T-helper 17 cell (primary cell): ENCODE measurements around the gene BCL2L13. TPM values are rescaled to one million over a fixed set of nuclear protein-coding genes. Genes with fewer than 3 reads are reported as not detected.
"Not testable (repeated sequence)": the region's sequence is repeated elsewhere in the genome, so short reads cannot be mapped to it uniquely, and the experiment has no call there.

ENCODE experiments used
- ATAC-seq: fragments of 150-1000 bp; cut with Tn5 transposase; 2 replicates; pipeline ENCODE4 v1.10.0; 2021; ENCODE audit warnings: mild to moderate bottlenecking, moderate library complexity
- DNase-seq, 3 donors: peaks; one replicate each; pipeline versions ENCODE4 v3.0.0 to v3.0.0-alpha.2; 2020 to 2021
- H3K9me3 ChIP-seq: one replicate; pipeline ENCODE4 v1.7.0; 2013; ENCODE audit warnings: low read length, mild to moderate bottlenecking; ENCODE audit not compliant: control insufficient read depth, poor library complexity, severe bottlenecking
- H3K27ac Mint-ChIP-seq: one replicate; pipeline ENCODE4 v1.8.0; 2022; ENCODE audit warnings: mild to moderate bottlenecking, moderate library complexity, mixed read lengths
- H3K27me3 Mint-ChIP-seq: one replicate; pipeline ENCODE4 v1.8.0; 2022; ENCODE audit warnings: mixed read lengths
- H3K36me3 Mint-ChIP-seq: one replicate; pipeline ENCODE4 v1.8.0; 2022; ENCODE audit warnings: low read depth, mixed read lengths
- H3K4me1 Mint-ChIP-seq: one replicate; pipeline ENCODE4 v1.8.0; 2022; ENCODE audit warnings: mild to moderate bottlenecking, mixed read lengths
- H3K4me3 Mint-ChIP-seq: one replicate; pipeline ENCODE4 v1.8.0; 2022; ENCODE audit warnings: mild to moderate bottlenecking, moderate library complexity, mixed read lengths
- total RNA-seq, 4 donors: library from RNA in 2 of 4; stranded (reverse) in 2 of 4; gene quantifications; one replicate each; pipeline ENCODE4 v1.2.3 and lab custom pipeline; 2022 to 2026

BCL2L13 gene
- total RNA-seq, 2 donors from 2014 or later: 18.8 to 21.3 TPM

- Mint-ChIP-seq H3K4me1 (peaks cover 8% of the 10 kb centered on the region), H3K27ac (peak overlapping the region; percentile 95), H3K27me3 (no peaks in the 10 kb centered on the region), H3K4me3 (peak overlapping the region; percentile 91), H3K36me3 (no peaks in the 10 kb centered on the region)
- no peak for DNase-seq
- H3K9me3 ChIP-seq: no peaks in the 10 kb centered on the region
- no peak for ATAC-seq
These were observed 10.6 kb upstream of the BCL2L13 start for GRCh38 chr22:17627961-17628405.

DNA sequence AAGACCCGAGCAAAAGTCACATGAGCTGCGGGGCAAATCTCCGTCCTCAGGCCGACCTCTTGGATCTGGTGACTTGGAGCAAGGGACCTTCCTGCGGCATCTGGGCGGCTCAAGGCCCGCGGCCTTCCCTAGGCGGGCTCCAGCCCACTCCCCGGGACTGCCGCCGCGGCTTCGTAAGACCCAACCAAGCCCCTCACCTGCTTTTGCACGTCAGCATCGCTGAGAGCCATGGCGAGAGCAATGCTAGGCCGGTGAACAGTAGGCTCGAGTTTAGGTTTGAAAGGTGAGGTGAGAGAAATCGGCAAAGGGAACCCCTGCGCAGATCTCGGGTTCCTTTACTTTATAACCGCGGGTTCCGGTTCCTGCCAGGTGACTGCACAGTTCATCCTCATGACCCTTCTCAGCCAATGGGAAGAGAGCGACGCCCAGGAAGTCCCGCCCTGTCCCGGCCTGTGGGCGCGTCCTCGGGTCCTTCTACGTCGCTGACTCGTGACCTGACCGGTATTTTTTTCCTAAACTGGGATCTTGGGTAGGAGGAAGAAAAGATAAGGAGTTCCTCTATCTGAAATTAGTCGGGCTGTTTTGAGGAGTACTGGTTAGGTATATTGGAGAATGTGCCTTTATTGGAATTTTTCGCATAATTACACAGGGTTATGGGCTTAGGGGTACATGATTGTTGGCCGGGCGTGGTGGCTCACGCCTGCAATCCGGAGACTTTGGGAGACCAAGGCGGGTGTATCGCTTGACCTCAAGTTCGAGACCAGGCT lies 10.0 kb upstream of the BCL2L13 start, which contains the start of gene ATP6V1E1:
ATP6V1E1 (minus strand) TSS at position 344 of the 767 bp plus-strand sequence; CDS start at position 230, 114 bp downstream.
- peak; percentile 100 for ATAC-seq
- H3K27me3 Mint-ChIP-seq: no peaks in the 10 kb centered on the region
- no peaks in the 10 kb centered on the region for H3K9me3 ChIP-seq
- H3K36me3 Mint-ChIP-seq: no peaks in the 10 kb centered on the region
- peak within 1 kb of the TSS; percentile 91 for H3K4me3 Mint-ChIP-seq
- DNase-seq: peak; percentile 85 to 92 (median 91)
- H3K4me1 Mint-ChIP-seq: peaks cover 8% of the 10 kb centered on the region
- peak within 1 kb of the TSS; percentile 95 for H3K27ac Mint-ChIP-seq

GRCh38 chr22:17629173-17629489 lies 9.4 kb upstream of the BCL2L13 start:
- Mint-ChIP-seq H3K27me3 (no peaks in the 10 kb centered on the region), H3K4me1 (peaks cover 5% of the 10 kb centered on the region), H3K4me3 (peak overlapping the region; percentile 91), H3K36me3 (no peaks in the 10 kb centered on the region), H3K27ac (peak overlapping the region; percentile 95)
- DNase-seq: no peak
- no peaks in the 10 kb centered on the region for H3K9me3 ChIP-seq
- ATAC-seq: peak; percentile 1

GRCh38 chr22:17629641-17630040 lies 8.9 kb upstream of the BCL2L13 start:
- H3K27ac Mint-ChIP-seq: no peak overlapping the region
- no peaks in the 10 kb centered on the region for H3K27me3 Mint-ChIP-seq
- H3K9me3 ChIP-seq: no peaks in the 10 kb centered on the region
- no peaks in the 10 kb centered on the region for H3K36me3 Mint-ChIP-seq
- H3K4me1 Mint-ChIP-seq: peaks cover 5% of the 10 kb centered on the region
- DNase-seq (no peak), ATAC-seq (no peak)
- H3K4me3 Mint-ChIP-seq: peak overlapping the region; percentile 49

DNA sequence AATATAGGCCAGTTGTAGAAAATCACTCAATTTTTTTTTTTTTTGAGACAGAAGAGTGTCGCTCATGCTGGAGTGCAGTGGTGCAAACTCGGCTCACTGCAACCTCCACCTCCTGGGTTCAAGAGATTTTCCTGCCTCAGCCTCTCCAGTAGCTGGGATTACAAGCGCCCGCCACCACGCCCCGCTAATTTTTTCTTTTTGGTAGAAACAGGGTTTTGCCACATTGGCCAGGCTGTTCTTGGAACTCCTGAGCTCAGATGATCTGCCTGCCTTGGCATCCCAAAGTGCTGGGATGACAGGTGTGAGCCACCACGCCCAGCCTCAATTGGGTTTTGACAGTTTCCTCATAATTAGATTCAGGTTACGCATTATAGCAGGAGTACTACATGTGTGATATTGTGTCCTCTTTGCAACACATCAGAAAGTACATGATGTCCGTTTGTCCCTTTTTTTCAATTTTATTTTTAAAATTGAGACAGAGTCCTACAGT lies 7.4 kb upstream of the BCL2L13 start:
- no peaks in the 10 kb centered on the region for H3K9me3 ChIP-seq
- Mint-ChIP-seq H3K4me1 (peaks cover 5% of the 10 kb centered on the region), H3K4me3 (no peak overlapping the region), H3K27me3 (no peaks in the 10 kb centered on the region), H3K36me3 (no peaks in the 10 kb centered on the region), H3K27ac (no peak overlapping the region)
- DNase-seq: no peak
- no peak for ATAC-seq

DNA sequence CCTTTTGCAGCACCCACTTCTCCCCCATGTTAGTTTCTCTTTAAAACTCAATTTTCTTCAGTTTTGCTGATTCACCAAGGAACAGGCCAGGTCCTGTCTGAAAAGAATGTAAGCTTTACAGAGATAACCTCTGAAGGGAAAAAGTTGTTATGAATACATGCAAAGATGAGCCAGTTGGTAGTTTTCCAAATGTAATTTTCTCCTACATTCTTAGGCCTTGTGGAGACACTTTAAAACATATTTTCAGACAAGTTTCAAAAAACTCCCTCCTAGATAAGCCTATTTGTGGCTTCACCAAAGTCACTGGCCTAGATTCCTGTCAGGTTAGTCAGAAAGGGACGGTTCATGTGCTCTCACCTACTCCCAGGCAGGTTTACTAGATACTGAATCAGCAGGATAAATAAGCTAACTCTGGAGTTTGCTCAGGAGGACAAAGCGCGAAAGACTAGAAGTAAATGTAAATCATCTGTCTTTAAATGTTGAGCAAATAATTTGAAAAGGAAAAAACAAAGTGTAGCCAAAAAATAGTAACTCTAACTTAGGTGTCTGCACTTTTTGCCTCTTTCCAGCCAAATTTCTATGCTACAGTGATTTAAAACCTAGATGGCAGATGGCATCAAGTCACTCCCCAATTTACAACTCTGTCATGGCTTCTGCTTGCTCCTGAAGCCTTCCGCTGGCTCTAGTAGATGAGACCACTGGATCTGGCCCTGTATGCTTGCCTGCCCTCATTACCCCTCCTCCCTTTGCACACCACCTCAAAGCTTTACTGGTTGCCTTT lies 5.2 kb upstream of the BCL2L13 start:
- no peaks in the 10 kb centered on the region for H3K9me3 ChIP-seq
- no peak for ATAC-seq
- H3K4me3 Mint-ChIP-seq: no peak overlapping the region
- DNase-seq: no peak
- peaks cover 4% of the 10 kb centered on the region for H3K36me3 Mint-ChIP-seq
- H3K27me3 Mint-ChIP-seq: no peaks in the 10 kb centered on the region
- no peak overlapping the region for H3K27ac Mint-ChIP-seq
- peaks cover 12% of the 10 kb centered on the region for H3K4me1 Mint-ChIP-seq

DNA sequence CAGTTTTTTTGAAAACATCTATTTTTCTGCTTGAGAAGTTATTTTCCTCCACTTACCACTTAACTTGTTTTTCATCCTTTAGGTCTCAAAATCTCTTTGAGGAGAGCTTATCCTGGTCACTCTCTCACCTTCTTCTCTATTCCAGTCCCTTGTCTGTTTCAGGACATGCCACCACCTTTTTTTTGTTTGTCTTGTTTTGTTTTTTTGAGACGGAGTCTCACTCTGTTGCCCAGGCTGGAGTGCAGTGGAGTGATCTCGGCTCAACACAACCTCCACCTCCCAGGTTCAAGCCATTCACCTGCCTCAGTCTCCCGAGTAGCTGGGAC lies 4.6 kb upstream of the BCL2L13 start:
- peaks cover 5% of the 10 kb centered on the region for H3K36me3 Mint-ChIP-seq
- no peak overlapping the region for H3K27ac Mint-ChIP-seq

DNA sequence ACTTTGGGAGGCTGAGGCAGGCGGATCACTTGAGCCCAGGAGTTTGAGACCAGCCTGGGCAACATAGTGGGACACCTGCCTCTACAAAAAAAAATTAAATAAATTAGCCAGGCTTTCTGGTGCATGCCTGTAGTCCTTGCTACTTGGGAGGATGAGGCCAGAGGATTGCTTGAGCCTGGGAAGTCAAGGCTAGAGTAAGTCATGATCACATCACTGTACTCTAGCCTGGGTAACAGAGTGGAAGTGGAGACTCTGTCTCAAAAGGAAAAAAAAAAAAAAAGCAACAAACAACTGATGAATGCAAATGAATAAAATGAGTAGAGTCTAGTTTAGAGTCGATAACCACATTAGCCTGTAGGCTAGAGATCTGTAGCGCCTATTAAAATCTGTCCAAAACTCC lies 3.9 kb upstream of the BCL2L13 start:
- DNase-seq: no peak
- no peak for ATAC-seq
- H3K27ac Mint-ChIP-seq: no peak overlapping the region
- peaks cover 5% of the 10 kb centered on the region for H3K36me3 Mint-ChIP-seq
- H3K27me3 Mint-ChIP-seq: no peaks in the 10 kb centered on the region
- H3K4me1 Mint-ChIP-seq: peaks cover 15% of the 10 kb centered on the region
- H3K9me3 ChIP-seq: no peaks in the 10 kb centered on the region
- no peak overlapping the region for H3K4me3 Mint-ChIP-seq

More for the DNA sequence above, 4.6 kb upstream of the BCL2L13 start:
- no peaks in the 10 kb centered on the region for H3K9me3 ChIP-seq
- Mint-ChIP-seq H3K4me1 (peaks cover 10% of the 10 kb centered on the region), H3K4me3 (no peak overlapping the region), H3K27me3 (no peaks in the 10 kb centered on the region)
- DNase-seq (no peak), ATAC-seq (no peak)

DNA sequence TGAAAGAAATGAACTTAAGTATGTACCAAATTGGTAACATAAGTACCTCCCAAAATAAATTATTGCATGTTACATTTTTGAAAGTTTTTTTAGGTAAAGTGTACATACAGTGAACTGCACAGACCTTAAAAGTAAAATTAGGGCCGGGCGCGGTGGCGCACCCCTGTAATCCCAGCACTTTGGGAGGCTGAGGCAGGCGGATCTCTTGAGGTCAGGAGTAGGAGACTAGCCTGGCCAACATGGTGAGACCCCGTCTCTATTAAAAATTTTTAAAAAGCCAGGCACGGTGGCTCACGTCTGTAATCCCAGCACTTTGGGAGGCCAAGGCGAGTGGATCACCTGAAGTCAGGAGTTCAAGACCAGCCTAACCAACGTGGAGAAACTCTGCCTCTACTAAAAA lies 1.7 kb upstream of the BCL2L13 start:
- peaks cover 15% of the 10 kb centered on the region for H3K4me1 Mint-ChIP-seq
- not testable (repeated sequence) for H3K9me3 ChIP-seq, DNase-seq, H3K4me3 Mint-ChIP-seq, H3K27me3 Mint-ChIP-seq, H3K27ac Mint-ChIP-seq, H3K36me3 Mint-ChIP-seq, ATAC-seq

GRCh38 chr22:17637490-17638181 lies 921 bp upstream of the BCL2L13 start:
- peaks cover 17% of the 10 kb centered on the region for H3K4me1 Mint-ChIP-seq
- no peak for DNase-seq
- no peak for ATAC-seq
- H3K4me3 Mint-ChIP-seq: peak overlapping the region; percentile 95
- peaks cover 5% of the 10 kb centered on the region for H3K36me3 Mint-ChIP-seq
- peak overlapping the region; percentile 99 for H3K27ac Mint-ChIP-seq
- no peaks in the 10 kb centered on the region for H3K9me3 ChIP-seq
- H3K27me3 Mint-ChIP-seq: no peaks in the 10 kb centered on the region

GRCh38 chr22:17638182-17638431 lies 450 bp upstream of the BCL2L13 start:
- Mint-ChIP-seq H3K36me3 (peaks cover 5% of the 10 kb centered on the region), H3K4me3 (peak overlapping the region; percentile 95), H3K4me1 (peaks cover 17% of the 10 kb centered on the region), H3K27ac (peak overlapping the region; percentile 99), H3K27me3 (no peaks in the 10 kb centered on the region)
- no peak for DNase-seq
- ATAC-seq: peak; percentile 10
- no peaks in the 10 kb centered on the region for H3K9me3 ChIP-seq

DNA sequence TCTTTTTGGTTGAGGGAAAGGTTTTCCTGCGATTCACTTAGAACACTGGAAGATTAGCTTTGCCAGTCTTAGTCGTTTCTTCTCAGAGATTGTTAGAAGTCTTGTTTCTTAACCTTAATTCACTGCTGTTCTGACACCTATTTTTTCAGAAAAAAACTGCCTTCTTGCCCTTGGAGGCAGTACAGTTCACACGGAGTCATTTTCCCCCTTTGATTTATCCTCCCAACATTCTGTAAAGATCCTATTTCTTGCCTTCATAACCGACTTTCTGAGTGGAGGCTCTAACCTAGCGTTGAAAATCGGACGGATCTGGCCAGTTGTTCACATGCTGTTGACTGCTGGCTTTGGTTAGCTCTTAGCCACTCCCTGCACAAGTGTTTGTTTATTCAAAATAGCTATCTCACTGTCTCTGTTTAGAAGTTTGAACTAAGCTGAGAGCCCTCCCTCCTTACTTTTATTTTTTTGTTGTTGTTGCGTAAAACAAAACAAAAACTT lies 737 bp downstream of the BCL2L13 start:
- peaks cover 17% of the 10 kb centered on the region for H3K4me1 Mint-ChIP-seq
- H3K9me3 ChIP-seq: no peaks in the 10 kb centered on the region
- DNase-seq: no peak
- no peaks in the 10 kb centered on the region for H3K27me3 Mint-ChIP-seq
- ATAC-seq: peak; percentile 52
- H3K27ac Mint-ChIP-seq: peak overlapping the region; percentile 99
- peak overlapping the region; percentile 95 for H3K4me3 Mint-ChIP-seq
- peaks cover 5% of the 10 kb centered on the region for H3K36me3 Mint-ChIP-seq

- H3K4me1 Mint-ChIP-seq: peaks cover 17% of the 10 kb centered on the region
- no peak for DNase-seq
- no peak for ATAC-seq
- H3K9me3 ChIP-seq: no peaks in the 10 kb centered on the region
- H3K4me3 Mint-ChIP-seq: no peak overlapping the region
- no peak overlapping the region for H3K27ac Mint-ChIP-seq
- H3K36me3 Mint-ChIP-seq: peaks cover 5% of the 10 kb centered on the region
- H3K27me3 Mint-ChIP-seq: no peaks in the 10 kb centered on the region
These were observed 2.7 kb downstream of the BCL2L13 start for GRCh38 chr22:17641269-17641668.
